KMS-11 (cell line): ENCODE data around the gene CALCR.
"Not testable (repeated sequence)": the region's sequence is repeated elsewhere in the genome, so short reads cannot be mapped to it uniquely, and the experiment has no call there.

Source experiments
- H2AFZ ChIP-seq: fragments of 200-600 bp; sonication (generic); 2 replicates; pipeline ENCODE4 v1.6.1; 2016; ENCODE audit warnings: antibody characterized with exemption, mixed run types, low read depth
- H3K27ac ChIP-seq: fragments of 200-600 bp; sonication (generic); 2 replicates; pipeline ENCODE4 v1.6.1; 2016; ENCODE audit warnings: mild to moderate bottlenecking, mixed run types
- H3K27me3 ChIP-seq: fragments of 200-600 bp; sonication (generic); 2 replicates; pipeline ENCODE4 v1.6.1; 2017; ENCODE audit warnings: mild to moderate bottlenecking, low read depth, mixed run types, moderate library complexity; ENCODE audit not compliant: insufficient read depth
- H3K36me3 ChIP-seq: fragments of 200-600 bp; sonication (generic); 2 replicates; pipeline ENCODE4 v1.6.1; 2017; ENCODE audit warnings: mild to moderate bottlenecking, mixed run types; ENCODE audit not compliant: insufficient read depth
- H3K4me1 ChIP-seq: fragments of 200-600 bp; sonication (generic); 2 replicates; pipeline ENCODE4 v1.6.1; 2016; ENCODE audit warnings: mild to moderate bottlenecking, low read depth, mixed run types; ENCODE audit not compliant: poor library complexity, severe bottlenecking
- H3K4me2 ChIP-seq: fragments of 200-600 bp; sonication (generic); 2 replicates; pipeline ENCODE4 v1.7.0; 2016; ENCODE audit warnings: mild to moderate bottlenecking, mixed run types
- H3K4me3 ChIP-seq: fragments of 200-600 bp; sonication (generic); IDR thresholded peaks from 2 replicates; pipeline ENCODE4 v1.6.1; 2017; ENCODE audit warnings: low read depth, low read length, mixed read lengths; ENCODE audit not compliant: insufficient read depth
- H3K79me2 ChIP-seq: fragments of 200-600 bp; sonication (generic); 2 replicates; pipeline ENCODE4 v1.6.1; 2016; ENCODE audit warnings: low read depth, mixed run types; ENCODE audit not compliant: insufficient read depth
- H3K9ac ChIP-seq: fragments of 200-600 bp; sonication (generic); 2 replicates; pipeline ENCODE4 v1.6.1; 2016; ENCODE audit warnings: mild to moderate bottlenecking, mixed run types
- H4K20me1 ChIP-seq: fragments of 200-600 bp; sonication (generic); 2 replicates; pipeline ENCODE4 v1.6.1; 2016; ENCODE audit warnings: mild to moderate bottlenecking, mixed run types; ENCODE audit not compliant: insufficient read depth
- TF ChIP-seq, protein P1 (sequence below): fragments of 200-600 bp; sonication (generic); conservative IDR thresholded peaks from 2 replicates; pipeline ENCODE4 v1.6.1; 2017; ENCODE audit warnings: low read depth, mild to moderate bottlenecking, antibody characterized with exemption, low read length, moderate library complexity, mixed read lengths

The CALCR gene

DNA sequence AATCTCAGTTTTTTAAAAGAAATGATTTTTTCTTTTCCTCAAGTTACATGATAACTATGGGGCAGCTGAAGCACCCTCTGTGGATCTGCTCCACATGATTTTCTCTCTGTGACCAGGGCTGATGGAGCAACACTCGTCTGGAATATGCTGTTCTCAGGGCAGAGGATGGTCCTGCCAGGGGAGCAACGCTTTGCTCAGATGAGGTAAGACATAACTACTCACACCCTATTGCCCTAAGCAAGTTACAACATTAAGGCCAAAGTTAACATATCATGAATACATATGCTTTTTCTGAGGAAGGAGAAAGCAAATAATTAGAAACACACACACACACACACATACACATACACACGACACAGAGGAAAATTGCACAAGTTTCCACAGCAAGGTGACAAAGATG lies 71.4 kb downstream of the CALCR start:
- no peaks in the 10 kb centered on the region for H4K20me1 ChIP-seq
- H3K27ac ChIP-seq: no peak overlapping the region
- no peaks in the 10 kb centered on the region for H3K4me1 ChIP-seq
- no peaks in the 10 kb centered on the region for H3K79me2 ChIP-seq
- no peaks in the 10 kb centered on the region for H3K27me3 ChIP-seq
- H3K36me3 ChIP-seq: no peaks in the 10 kb centered on the region
- H3K4me3 ChIP-seq: no peak overlapping the region
- H3K4me2 ChIP-seq: no peak overlapping the region
- H3K9ac ChIP-seq: no peak overlapping the region
- TF ChIP-seq, protein P1, sequence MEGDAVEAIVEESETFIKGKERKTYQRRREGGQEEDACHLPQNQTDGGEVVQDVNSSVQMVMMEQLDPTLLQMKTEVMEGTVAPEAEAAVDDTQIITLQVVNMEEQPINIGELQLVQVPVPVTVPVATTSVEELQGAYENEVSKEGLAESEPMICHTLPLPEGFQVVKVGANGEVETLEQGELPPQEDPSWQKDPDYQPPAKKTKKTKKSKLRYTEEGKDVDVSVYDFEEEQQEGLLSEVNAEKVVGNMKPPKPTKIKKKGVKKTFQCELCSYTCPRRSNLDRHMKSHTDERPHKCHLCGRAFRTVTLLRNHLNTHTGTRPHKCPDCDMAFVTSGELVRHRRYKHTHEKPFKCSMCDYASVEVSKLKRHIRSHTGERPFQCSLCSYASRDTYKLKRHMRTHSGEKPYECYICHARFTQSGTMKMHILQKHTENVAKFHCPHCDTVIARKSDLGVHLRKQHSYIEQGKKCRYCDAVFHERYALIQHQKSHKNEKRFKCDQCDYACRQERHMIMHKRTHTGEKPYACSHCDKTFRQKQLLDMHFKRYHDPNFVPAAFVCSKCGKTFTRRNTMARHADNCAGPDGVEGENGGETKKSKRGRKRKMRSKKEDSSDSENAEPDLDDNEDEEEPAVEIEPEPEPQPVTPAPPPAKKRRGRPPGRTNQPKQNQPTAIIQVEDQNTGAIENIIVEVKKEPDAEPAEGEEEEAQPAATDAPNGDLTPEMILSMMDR: no peak
- H2AFZ ChIP-seq: no peak overlapping the region

DNA sequence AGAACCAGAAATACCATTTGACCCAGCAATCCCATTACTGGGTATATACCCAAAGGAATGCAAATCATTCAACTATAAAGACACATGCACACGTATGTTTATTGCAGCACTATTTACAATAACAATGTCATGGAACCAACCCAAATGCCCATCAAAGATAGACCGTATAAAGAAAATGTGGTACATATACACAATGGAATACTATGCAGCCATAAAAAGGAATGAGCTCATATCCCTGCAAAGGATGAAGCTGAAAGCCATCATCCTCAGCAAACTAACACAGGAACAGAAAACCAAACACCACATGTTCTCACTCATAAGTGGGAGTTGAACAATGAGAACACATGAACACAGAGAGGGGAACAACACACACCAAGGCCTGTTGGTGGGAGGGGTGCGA lies 82.7 kb downstream of the CALCR start:
- not testable (repeated sequence) for H3K4me2 ChIP-seq, H3K79me2 ChIP-seq, H3K4me1 ChIP-seq, H2AFZ ChIP-seq, H4K20me1 ChIP-seq, H3K4me3 ChIP-seq, H3K36me3 ChIP-seq, H3K27ac ChIP-seq, H3K9ac ChIP-seq, H3K27me3 ChIP-seq

DNA sequence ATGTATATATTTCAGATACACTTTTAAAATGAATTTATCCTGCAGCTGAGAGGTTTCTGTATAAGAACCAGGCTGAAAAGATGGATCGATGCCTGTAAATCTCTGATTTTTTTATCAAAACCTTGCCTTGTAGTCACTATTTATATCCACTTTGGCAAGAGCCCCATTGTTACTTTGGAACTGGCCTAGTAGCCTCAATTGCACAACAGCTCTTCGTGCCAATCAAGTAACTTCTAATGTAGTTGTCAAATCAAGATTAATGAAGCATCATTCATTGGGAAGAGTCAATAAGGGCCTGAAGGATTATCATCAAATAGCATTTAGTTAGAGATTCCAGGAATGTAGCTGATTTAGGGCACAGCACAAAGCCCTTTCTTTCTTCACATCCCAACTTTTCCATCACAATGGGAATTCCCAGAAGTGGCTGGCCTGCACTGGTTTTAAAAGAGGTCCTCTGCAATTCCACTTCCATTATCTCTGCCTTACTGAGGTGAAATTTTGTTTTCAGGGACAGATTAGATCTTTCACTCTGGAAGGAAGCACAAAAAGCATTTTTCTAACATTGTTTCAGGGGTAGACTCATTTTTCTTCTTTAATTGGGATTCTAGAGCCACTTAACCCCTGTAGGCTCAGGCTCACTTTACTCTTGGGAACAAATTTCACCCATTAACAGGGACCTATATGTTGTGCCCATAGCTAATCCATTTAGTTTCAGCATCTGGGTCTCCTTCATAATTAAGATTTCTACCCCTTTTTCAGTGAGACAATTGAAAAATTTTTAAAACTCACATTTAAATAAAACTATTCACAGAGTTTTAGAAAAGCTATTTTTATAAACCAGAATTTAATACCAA lies 97.8 kb downstream of the CALCR start:
- H3K9ac ChIP-seq: no peak overlapping the region

DNA sequence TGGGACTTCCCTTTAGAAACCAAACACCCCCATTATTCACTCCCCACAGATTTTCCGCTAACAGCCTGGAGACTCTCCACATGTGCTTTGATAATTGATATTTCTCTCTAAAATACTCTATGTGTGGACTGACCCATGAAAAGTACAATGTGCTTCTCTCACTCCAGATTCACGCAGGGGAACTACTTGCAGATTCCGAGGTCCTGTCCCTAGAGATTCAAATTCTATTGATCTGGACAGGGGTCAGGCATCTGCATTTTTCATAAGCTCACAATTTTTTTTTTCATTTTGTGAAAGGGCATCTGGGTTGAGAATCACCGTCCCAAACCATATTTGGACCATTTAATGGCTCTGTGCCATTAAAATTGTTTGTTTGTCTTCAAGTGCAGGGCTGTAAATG lies 98.7 kb downstream of the CALCR start:
- TF ChIP-seq, protein P1: no peak
- Histone ChIP-seq H3K4me3 (no peak overlapping the region), H3K9ac (no peak overlapping the region), H3K79me2 (no peaks in the 10 kb centered on the region), H3K4me2 (no peak overlapping the region), H3K27ac (no peak overlapping the region), H3K27me3 (no peaks in the 10 kb centered on the region), H4K20me1 (no peaks in the 10 kb centered on the region), H3K36me3 (no peaks in the 10 kb centered on the region), H2AFZ (no peak overlapping the region), H3K4me1 (no peaks in the 10 kb centered on the region)

More for the DNA sequence above, 97.8 kb downstream of the CALCR start:
- TF ChIP-seq, protein P1: no peak
- Histone ChIP-seq H3K27ac (no peak overlapping the region), H3K4me3 (no peak overlapping the region), H3K4me1 (no peaks in the 10 kb centered on the region), H4K20me1 (no peaks in the 10 kb centered on the region), H3K79me2 (no peaks in the 10 kb centered on the region), H3K4me2 (no peak overlapping the region), H3K27me3 (no peaks in the 10 kb centered on the region), H3K36me3 (no peaks in the 10 kb centered on the region), H2AFZ (no peak overlapping the region)

DNA sequence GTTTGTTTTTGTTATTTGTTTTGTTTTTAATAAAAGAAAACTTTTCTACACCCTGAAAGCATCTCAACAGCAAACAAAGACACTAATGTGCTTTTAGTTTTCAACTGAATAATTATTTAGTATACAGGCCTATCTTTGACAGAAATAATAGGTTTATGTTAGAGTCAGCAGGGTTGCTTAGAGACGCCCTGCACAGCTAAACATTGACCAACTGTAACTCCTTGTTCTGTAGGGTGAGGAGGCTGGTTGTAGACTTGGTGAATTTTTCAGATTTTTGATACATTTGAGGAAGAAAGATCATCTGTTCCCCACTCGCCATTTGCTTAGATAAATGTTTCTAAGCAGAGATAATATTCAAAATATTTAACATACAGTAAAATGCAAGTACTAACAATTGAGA lies 103.1 kb downstream of the CALCR start:
- H3K27ac ChIP-seq: no peak overlapping the region

More for the DNA sequence above, 103.1 kb downstream of the CALCR start:
- no peak overlapping the region for H3K4me3 ChIP-seq
- H3K79me2 ChIP-seq: no peaks in the 10 kb centered on the region
- H2AFZ ChIP-seq: no peak overlapping the region
- no peaks in the 10 kb centered on the region for H3K4me1 ChIP-seq
- TF ChIP-seq, protein P1: no peak
- no peaks in the 10 kb centered on the region for H4K20me1 ChIP-seq
- H3K36me3 ChIP-seq: no peaks in the 10 kb centered on the region
- no peak overlapping the region for H3K4me2 ChIP-seq
- H3K27me3 ChIP-seq: no peaks in the 10 kb centered on the region
- no peak overlapping the region for H3K9ac ChIP-seq
